Posterior cingulate gyrus (tissue), 11 donors: Measurements from ENCODE around the gene SDK1.
"Not testable (repeated sequence)": the region's sequence is repeated elsewhere in the genome, so short reads cannot be mapped to it uniquely, and the experiment has no call there.

ENCODE experiments used
- DNase-seq, 10 donors: peaks; one replicate each; pipeline versions ENCODE4 v3.0.0 to v3.0.0-alpha.2; 2020 to 2021; ENCODE audit warnings: mixed read lengths in 3 of 10
- intact Hi-C: fragments of 100-400 bp; cut with DNase I; formaldehyde crosslinking; loops from one replicate; pipeline ENCODE4 v1.15.1; 2023

The SDK1 gene

DNA sequence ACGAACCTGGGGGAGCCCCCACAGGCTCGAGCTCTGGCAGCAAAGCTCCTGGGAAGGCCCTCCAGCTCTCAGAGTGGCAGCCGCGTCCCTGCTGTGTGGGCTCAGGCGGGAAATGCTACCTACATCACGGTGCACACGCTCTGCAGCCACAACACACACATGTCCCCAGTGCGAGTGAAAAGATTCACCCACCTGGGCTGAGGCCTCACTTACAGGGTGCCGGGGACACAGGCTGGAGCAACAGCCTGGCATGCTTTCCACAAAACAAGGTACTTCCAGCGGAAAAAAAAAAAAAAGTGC is 970.6 kb downstream of the SDK1 start:
- DNase-seq: peak in 1 of 10 donors; percentile 59
- intact Hi-C loops: no loop called here

DNA sequence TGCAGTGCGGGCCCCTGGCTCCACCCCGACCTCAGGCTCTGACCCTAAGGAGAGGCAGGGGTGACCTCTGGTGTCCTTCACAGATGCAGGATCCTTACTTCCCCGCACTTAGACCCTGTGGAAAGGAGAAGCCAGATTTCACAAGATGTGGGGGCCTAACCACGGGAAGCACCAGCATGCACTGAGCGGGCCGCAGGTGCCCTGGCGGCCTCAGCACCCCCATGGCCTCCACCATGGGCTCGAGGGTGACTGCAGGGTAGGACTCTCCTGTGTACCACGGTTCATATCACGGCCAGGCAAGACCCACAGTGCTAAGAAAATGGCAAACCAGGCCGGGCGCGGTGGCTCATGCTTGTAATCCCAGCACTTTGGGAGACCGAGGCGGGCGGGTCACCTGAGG is 971.1 kb downstream of the SDK1 start:
- DNase-seq: peak in 1 of 10 donors; percentile 59
- intact Hi-C loops: no loop called here

DNA sequence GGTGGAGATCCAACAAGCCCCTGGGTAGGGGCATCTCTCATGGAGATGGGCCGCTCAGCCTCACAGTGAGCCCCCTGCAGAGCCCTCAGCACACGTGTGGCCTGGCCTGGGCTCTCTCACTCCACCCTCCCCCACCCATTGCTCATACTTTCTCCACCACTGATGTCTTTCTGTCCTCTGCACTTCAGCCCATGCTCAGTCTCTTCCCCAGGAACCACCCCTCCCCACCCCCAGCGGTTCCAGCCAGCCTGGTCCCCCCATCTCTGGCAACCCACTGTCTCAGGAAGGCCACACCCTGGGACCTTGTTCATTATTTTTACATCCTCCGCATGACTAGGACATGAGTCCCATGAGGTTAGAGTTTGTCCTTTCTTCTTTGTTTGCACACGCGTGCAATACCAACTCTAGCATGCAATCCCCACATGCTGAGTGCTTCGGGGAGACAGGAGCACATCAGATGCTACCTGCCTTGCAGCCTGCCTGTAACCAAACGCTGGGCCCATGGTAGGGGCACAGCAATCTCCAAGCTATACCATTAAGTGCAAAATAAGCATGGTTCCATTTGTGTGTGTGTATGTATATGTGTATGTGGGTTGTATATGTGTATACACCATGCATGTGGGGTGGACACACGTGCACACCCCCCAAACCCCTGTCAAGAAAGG is 972.6 kb downstream of the SDK1 start:
- DNase-seq: peak in 1 of 10 donors; percentile 24
- intact Hi-C loops: no loop called here

DNA sequence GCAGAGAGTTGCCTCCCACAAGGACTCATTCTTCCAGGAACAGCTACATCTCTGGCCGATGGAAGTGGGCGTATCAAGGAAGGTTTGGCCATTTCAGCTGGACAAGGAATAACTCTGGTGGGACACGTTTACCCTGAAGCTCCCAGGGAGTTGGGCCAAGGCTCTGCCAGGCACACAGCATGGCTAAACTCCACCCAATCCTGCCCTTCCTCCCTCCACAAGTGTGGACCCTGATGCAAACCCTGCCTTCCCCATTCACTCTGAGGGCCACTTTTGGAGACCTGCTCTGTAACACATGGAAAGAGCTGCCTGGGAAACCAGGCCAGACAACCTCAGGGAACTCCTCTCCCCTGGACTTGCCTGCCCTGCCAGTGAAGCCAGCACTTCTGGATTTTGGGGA is 973.2 kb downstream of the SDK1 start:
- intact Hi-C loops: no loop called here
- DNase-seq: peak in 1 of 10 donors; percentile 59

DNA sequence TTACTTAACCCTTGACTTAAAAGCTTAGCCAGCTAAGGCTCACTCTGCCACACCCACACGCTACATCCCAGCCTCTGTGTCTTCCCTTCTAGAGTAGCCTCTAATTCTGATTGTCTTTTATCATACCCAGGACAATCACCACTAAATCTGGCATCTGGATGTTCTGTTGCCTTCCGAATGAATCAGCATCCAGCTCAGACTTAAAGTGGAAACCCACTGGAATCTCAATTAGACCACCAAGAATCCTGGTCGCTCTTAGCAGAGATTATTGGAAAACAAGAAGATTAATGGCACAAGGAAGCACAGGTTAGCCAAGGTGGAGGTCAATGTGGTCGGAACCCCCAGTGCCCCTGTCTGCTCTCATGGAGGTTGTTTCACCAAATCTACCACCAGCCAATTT is 976.9 kb downstream of the SDK1 start:
- intact Hi-C loops: no loop called here
- peak in 1 of 10 donors; percentile 13 for DNase-seq

DNA sequence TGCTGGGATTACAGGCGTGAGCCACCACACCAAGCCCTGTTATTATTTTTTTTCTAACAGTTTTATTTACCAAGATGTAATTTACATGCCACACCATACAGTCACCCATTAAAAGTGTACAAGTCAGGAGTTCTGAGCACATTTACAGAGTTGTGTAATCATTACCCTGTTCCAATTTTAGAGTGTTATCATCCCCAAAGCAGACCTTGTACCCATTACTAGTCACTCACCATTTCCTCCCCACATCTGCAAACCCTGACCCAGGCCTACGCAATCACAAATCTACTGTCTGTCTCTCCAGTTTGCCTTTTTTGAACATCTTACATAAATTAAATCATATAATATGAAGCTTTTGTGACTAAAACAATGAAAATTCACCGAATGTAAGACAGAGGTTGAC is 978.2 kb downstream of the SDK1 start:
- DNase-seq: no peak
- intact Hi-C loops: no loop called here

DNA sequence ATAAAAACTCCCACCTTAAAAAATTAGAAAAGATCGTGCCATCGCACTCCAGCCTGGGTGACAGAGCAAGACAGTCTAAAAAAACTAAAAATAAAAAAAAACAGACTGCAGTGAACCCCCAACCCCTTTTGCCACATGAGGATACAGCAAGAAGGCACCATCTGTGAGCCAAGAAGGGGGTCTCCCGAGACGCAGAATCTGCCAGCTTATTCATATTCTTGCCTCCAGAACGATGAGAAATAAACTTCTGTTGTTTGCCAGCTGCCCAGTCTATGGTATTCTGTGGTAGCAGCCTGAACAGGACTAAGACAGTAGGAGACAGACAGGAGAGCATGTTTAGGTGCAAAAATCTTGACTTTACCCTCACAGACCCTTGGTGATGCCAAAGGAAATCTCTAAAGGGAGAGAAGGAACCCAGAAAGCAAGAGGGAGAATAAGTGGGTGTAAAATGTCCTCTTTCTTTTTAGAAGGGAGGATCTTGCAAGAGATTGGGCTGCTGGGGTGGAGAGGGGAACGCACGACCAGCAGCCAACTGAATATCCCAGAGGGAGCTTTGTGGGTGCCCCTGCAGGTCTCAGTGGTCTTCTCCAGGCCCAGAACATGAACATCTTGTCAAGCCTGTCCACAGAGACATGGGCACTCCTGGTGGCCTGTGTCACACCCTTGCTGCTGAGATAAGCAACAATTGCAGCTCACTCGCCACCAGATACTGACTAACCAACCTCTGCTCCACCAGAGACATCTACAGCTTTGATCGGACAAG is 980.4 kb downstream of the SDK1 start:
- intact Hi-C loops: no loop called here
- peak in 2 of 10 donors; percentile 20 to 67 for DNase-seq

DNA sequence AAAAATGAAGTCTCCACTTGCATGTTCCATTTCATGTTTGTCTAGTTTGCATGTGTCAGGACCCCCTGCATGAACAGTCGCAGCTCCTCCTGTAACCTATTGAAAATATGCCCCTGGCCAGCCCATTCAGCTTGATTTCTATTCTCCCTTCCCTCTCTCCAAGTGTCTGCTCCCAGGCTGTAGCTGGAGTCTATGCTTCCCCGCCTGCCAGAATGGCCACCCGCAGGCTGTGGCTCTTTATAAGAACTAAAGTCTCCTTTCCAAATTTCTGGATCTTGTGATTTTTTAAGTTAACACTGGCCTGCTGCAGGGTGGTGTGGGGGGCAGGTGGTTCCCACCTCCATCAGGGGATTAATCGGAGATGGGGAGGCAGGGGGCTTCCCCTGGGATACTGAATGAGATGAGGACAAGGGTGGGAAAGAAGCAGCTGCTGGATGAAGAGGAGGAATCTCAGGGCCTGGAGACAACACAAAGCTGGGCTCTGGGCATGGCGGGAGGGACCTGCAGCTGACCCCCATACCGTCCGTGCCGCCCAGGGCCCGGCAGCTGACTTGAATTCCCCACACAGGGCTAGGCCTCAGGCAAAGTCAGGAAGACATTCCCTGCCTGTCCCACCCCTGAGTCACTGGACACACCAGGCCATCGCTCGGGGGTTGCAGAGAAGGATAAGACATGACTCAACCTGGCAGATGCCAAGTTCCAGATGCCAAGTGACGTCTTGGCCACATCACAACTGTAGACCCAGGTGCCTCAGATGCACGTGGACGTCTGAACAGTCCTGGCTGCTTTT is 981.6 kb downstream of the SDK1 start:
- intact Hi-C loops: no loop called here
- DNase-seq: peak in 1 of 10 donors; percentile 73

DNA sequence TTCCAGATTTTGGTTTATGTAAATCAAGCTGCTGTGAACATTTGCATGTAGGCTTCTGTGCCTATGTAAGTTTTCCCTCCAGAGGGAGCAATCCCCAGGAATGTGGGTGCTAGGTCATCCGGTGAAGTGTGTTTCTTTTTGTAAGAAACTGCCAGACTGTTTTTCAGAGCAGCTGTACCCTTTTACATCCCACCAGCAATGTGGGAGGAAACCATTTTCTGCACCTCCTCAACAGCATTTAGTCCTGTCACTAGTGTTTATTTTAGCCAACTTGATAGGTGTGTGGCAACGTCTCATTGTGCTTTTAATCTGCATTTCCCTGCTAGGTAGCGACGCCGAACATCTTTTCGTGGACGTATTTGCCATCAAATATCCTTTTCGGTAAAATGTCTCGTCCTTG is 985.3 kb downstream of the SDK1 start:
- DNase-seq: no peak
- intact Hi-C loops: no loop called here

DNA sequence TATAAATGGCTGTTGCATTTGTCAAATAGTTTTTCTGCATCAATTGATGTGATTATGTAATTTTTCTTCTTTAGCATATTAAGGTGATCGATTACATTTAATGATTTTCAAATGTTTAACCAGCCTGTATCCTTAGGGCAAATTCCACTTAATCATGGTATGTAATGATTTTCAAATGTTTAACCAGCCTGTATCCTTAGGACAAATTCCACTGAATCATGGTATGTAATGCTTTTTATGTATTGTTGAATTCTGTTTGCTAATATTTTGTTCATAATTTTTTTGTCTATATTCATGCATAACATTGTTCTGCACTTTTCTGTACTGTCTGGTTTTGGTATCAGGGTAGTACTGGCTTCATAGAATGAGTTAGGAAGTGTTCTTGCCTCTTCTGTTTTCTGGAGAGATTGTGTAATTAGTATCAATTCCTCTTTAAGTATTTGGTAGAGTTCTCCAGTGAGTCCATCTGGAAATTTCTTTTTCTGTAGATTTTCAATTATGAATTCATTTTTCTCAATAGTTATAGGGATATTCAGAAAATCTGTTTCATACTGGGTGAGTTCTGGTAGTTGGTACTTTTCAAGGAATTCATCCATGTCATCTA is 987.8 kb downstream of the SDK1 start:
- intact Hi-C loops: no loop called here
- no peak for DNase-seq

DNA sequence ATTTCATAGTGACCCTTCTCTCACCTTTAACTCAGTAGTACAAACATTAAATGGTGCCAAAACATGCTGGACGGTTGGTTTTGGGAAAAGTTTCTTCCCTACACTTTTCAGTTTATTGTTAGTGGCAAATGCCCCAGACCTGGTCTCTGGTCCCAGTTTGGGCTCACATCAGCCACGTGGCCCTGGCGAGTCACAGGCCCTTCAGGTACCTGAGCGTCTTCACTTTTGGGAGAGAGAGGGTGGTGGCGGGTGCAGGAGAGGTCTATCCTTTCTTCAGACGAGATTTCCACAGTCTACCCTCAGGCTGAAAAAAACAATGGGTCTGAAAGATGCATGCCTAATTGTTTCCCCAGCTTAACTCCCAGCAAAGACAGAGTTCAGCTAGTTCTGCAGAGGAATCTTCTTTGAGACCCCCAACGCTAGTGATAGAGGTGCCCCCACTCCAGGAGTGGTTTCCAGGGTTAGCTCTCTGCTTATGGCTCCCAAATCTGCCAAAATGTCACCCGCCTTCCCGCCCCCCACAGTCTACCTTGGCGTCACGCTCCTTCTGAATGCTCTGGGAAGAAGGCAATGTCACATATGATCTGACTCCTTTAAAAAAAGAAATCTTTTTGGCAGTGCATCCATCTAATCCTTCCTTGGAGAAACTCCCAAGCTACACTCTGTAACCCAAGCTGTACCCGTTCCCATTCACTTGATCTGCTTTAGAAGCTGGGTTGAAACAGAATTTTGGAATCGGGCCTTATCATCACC is 996.3 kb downstream of the SDK1 start:
- peak in 1 of 10 donors; percentile 64 for DNase-seq
- intact Hi-C loops: no loop called here

DNA sequence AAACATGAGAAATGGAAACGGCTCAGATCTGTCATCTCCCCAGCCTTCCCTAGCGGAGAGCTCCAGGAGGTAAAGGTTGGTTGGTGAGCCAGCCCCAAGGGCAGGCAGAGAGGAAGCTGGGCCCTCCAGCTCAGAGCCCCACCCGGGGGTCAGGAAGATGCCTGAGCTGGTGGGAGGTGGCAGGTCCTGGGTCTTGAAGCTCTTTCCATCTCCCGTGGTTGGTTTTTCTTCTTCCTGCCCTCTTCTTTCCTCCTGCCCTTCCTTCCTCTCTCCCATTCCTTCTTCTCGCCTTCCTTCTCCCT is 996.8 kb downstream of the SDK1 start:
- DNase-seq: peak in 1 of 10 donors; percentile 24
- intact Hi-C loops: no loop called here

DNA sequence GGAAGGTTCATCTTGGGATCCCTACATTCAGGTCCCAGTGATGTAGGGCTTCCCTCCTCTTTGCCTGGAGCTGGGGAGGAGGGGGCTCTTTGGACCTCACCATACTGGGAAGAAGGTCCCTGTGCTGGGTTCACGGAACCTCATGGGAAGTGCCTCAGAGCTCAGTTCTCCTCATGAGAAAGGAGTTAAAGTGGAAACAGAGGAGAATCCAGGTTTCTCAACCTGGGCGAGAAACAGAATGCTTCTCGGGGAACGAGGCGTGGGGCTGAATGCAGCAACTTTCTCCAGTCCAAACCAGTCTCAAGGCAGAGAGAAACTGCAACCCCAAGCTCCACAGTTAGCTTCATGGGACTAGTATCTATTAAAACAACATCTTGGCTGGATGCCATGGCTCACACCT is 998.4 kb downstream of the SDK1 start:
- intact Hi-C loops: no loop called here

DNA sequence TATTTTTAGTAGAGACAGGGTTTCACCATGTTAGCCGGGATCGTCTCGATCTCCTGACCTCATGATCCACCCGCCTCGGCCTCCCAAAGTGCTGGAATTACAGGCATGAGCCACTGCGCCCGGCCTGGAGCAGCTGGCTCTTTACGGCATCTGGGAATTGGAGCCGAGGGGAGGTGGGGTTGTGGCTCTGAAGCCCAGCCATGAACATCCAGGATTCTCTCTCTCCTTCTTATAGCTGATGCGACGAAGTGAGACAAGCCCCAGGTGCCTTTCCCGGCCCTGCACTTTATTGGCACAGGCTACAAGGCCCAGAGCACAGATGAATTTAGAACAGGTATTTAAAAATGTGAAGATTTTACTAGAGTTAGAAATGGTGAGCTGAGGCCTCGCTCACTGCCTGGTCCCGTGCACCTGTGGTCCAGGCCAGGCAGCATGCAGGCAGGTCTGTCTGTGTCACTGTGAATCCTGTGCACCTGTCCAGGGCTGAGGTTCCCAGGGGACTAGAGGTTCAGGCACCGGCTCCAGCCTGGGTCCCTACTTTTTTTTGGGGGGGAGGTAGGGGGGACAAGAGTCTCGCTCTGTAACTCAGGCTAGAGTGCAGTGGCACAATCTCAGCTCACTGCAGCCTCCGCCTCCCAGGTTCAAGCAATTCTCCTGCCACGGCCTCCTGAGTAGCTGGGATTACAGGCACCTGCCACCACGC is 1001.3 kb downstream of the SDK1 start:
- peak in 1 of 10 donors; percentile 53 for DNase-seq

More for the DNA sequence above, 998.4 kb downstream of the SDK1 start:
- DNase-seq: no peak

DNA sequence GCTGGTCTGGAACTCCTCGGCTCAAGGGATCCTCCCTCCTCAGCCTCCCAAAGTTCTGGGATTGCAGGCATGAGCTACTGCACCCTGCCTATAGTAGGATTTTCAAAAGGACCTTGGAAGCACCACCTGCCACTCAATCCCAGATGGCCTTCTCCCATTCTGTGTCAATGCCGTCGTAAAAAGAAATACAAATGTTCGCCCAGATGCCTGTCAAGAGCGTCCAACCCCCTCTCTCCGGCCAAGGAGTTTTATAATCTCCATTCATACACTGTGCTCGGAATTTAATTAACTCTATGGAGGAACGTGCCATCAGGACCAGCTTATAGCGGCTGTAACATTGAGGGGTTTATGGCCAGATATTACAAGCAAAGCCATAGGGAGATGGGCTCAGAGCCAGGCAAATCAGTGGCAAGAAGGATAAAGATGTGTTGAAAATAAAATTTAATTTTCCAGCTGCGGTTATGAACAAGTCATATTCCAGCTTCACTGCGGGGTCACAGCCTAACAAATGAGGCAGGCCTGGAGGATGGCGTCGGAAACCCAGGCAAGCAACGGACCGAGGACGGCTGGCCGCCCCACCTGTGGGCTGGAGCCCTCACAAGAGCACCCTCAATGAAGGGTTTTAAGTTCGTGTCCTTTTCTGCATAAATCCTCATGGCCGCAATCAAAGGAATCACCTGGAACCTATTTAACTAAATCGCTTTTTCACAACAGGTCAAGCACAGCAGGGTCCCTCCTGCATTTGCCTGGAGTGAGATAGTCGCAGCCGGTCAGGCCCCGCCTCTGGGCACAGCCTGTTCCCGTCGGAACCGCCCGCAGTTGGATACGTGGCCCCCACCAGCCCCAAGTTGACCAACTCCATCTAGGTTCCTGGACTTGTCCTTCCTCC is 1006.5 kb downstream of the SDK1 start:
- intact Hi-C loops: no loop called here

More for the DNA sequence above, 1001.3 kb downstream of the SDK1 start:
- intact Hi-C loops: no loop called here

DNA sequence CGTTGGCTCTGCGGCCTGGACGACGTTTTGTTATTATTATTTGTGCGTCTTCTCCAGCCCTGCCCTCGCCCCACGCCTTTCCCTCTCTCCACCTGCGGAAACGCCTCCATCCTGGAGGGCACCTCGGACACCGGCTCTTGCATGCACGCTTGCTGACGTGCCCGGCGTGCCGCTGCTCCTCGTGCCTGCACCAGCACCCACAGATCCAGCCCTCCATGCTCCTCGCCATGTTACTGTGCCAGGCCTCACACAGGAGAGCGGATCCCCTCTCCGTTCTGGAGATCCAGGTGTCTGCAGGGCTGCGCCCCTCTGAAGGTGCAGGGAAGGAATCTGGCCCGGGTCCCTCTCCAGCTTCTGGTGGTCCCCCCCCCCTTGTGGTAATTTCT is 1007.1 kb downstream of the SDK1 start:
- no peak for DNase-seq
- intact Hi-C loops: no loop called here

More for the DNA sequence above, 1006.5 kb downstream of the SDK1 start:
- DNase-seq: no peak

DNA sequence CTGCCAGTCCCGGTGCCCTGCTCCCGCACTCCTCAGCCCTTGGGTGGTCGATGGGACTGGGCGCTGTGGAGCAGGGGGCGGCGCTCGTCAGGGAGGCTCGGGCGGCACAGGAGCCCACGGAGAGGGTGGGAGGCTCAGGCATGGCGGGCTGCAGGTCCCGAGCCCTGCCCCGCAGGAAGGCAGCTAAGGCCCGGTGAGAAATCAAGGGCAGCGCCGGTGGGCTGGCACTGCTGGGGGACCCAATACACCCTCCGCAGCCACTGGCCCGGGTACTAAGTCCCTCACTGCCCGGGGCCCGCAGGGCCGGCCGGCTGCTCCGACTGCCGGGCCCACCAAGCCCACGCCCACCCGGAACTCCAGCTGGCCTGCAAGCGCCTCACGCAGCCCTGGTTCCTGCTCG is 1012.9 kb downstream of the SDK1 start:
- intact Hi-C loops, DNase-seq: not testable (repeated sequence)

DNA sequence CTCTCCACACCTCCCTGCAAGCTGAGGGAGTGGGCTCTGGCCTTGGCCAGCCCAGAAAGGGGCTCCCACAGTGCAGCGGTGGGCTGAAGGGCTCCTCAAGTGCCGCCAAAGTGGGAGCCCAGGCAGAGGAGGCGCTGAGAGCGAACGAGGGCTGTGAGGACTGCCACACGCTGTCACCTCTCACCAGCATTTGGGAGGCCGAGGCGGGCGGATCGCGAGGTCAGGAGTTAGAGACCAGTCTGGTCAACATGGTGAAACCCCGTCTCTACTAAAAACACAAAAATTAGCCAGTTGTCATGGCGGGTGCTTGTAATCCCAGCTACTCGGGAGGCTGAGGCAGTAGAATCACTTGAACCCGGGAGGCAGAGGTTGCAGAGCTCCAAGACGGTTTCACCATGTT is 1013.3 kb downstream of the SDK1 start:
- DNase-seq, intact Hi-C loops: not testable (repeated sequence)
